ENCODE measurements around the gene ELOVL7.
"Not testable (repeated sequence)": the region's sequence is repeated elsewhere in the genome, so short reads cannot be mapped to it uniquely, and the experiment has no call there.

The ELOVL7 gene

GRCh38 chr5:60843936-60844905 lies at the start of gene ELOVL7:
TSS of gene ELOVL7 (minus strand) at chr5:60844269. CDS start at chr5:60787397, 56,872 bp downstream.
- DNase-seq (ENCODE audit: low read depth, low spot score): no peak

- no peak for DNase-seq (ENCODE audit: low read depth, low spot score)
Measured at GRCh38 chr5:60893521-60893920, 49.5 kb upstream of the ELOVL7 start.

GRCh38 chr5:60891667-60892066 lies 47.6 kb upstream of the ELOVL7 start:
- DNase-seq (ENCODE audit: low read depth, low spot score): no peak

GRCh38 chr5:60888359-60889061 lies 44.4 kb upstream of the ELOVL7 start:
- no peak for DNase-seq (ENCODE audit: low read depth, low spot score)

GRCh38 chr5:60887746-60888145 lies 43.7 kb upstream of the ELOVL7 start:
- DNase-seq (ENCODE audit: low read depth, low spot score): no peak

- DNase-seq (ENCODE audit: low read depth, low spot score): no peak
Measured at GRCh38 chr5:60887096-60887495, 43.0 kb upstream of the ELOVL7 start.

- no peak for DNase-seq (ENCODE audit: low read depth, low spot score)
Measured at GRCh38 chr5:60886158-60886557, 42.1 kb upstream of the ELOVL7 start.

- DNase-seq (ENCODE audit: low read depth, low spot score): no peak
Measured at GRCh38 chr5:60883229-60883628, 39.2 kb upstream of the ELOVL7 start.

GRCh38 chr5:60872892-60873291 lies 28.8 kb upstream of the ELOVL7 start:
- DNase-seq (ENCODE audit: low read depth, low spot score): no peak

- no peak for DNase-seq (ENCODE audit: low read depth, low spot score)
Measured at GRCh38 chr5:60870857-60871256, 26.8 kb upstream of the ELOVL7 start.

GRCh38 chr5:60860572-60860971 lies 16.5 kb upstream of the ELOVL7 start:
- DNase-seq (ENCODE audit: low read depth, low spot score): not testable (repeated sequence)

GRCh38 chr5:60856066-60856465 lies 12.0 kb upstream of the ELOVL7 start:
- DNase-seq (ENCODE audit: low read depth, low spot score): no peak

- no peak for DNase-seq (ENCODE audit: low read depth, low spot score)
Measured at GRCh38 chr5:60852940-60853339, 8.9 kb upstream of the ELOVL7 start.

GRCh38 chr5:60852317-60852716 lies 8.2 kb upstream of the ELOVL7 start:
- DNase-seq (ENCODE audit: low read depth, low spot score): no peak

GRCh38 chr5:60851626-60852025 lies 7.6 kb upstream of the ELOVL7 start:
- no peak for DNase-seq (ENCODE audit: low read depth, low spot score)

- DNase-seq (ENCODE audit: low read depth, low spot score): no peak
Measured at GRCh38 chr5:60846298-60846697, 2.2 kb upstream of the ELOVL7 start.

- no peak for DNase-seq (ENCODE audit: low read depth, low spot score)
Measured at GRCh38 chr5:60843386-60843935, 608 bp downstream of the ELOVL7 start.

GRCh38 chr5:60842871-60843385 lies 1.1 kb downstream of the ELOVL7 start:
- DNase-seq (ENCODE audit: low read depth, low spot score): no peak

- no peak for DNase-seq (ENCODE audit: low read depth, low spot score)
Measured at GRCh38 chr5:60841361-60841760, 2.7 kb downstream of the ELOVL7 start.

GRCh38 chr5:60836131-60836530 lies 7.9 kb downstream of the ELOVL7 start:
- no peak for DNase-seq (ENCODE audit: low read depth, low spot score)

GRCh38 chr5:60835554-60835953 lies 8.5 kb downstream of the ELOVL7 start:
- no peak for DNase-seq (ENCODE audit: low read depth, low spot score)

GRCh38 chr5:60833520-60833919 lies 10.5 kb downstream of the ELOVL7 start:
- DNase-seq (ENCODE audit: low read depth, low spot score): no peak

Measured in brain pericyte (primary cell).